ENCODE measurements around the gene SCAMP2. TPM values are rescaled to one million over a fixed set of nuclear protein-coding genes. Genes with fewer than 3 reads are reported as not detected.

The SCAMP2 gene
- total RNA-seq, 4 donors from 2014 or later, result 154 to 234 (median 193) TPM

DNA sequence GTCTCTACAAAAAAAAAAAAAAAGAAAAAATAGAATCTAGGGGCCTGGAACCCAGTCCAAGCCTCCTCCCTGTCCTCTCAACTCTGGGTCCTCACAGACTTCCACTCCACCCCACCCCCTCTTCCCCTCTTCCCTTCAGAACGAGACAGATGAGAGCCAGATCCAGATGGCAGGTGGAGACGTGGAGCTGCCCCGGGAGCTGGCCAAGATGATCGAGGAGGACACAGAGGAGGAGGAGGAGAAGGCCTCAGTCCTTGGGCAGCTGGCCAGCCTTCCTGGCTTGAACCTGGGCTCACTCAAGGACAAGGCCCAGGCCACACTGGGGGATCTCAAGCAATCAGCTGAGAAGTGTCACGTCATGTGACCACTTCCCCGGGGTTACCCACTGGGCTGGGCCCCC is 43.2 kb downstream of the SCAMP2 start:
- 68 to 94% methylated on average over 4 to 6 of the region's 6 CpGs for WGBS, 2 donors (ENCODE audit: low coverage in 1 of 2)
- Histone ChIP-seq H3K27ac (no peak overlapping the region), H3K27me3 (peaks cover 33% of the 10 kb centered on the region), H3K4me3 (no peak overlapping the region), H3K36me3 (no peaks in the 10 kb centered on the region), H3K4me1 (peaks cover 4 to 24% (median 17%) of the 10 kb centered on the region in 4 donors), H3K9me3 (no peaks in the 10 kb centered on the region)
- in situ Hi-C loops (cut with MboI; ENCODE audit: low pct_ligation_motif_present in 1 of 4, low pct_unique_long_range_greater_than_20kb in 1 of 4, low sequenced_read_pairs in 3 of 4), result loop anchor here in 1 of 4 donors (10.0 kb wide), 1 partner anchor 75 kb away; the partner anchor contains the start of gene FAM219B
- no peak for DNase-seq
- intact Hi-C loops (cut with DNase I; ENCODE audit: low total_unique reads), result no loop called here
- TF ChIP-seq, protein P1, sequence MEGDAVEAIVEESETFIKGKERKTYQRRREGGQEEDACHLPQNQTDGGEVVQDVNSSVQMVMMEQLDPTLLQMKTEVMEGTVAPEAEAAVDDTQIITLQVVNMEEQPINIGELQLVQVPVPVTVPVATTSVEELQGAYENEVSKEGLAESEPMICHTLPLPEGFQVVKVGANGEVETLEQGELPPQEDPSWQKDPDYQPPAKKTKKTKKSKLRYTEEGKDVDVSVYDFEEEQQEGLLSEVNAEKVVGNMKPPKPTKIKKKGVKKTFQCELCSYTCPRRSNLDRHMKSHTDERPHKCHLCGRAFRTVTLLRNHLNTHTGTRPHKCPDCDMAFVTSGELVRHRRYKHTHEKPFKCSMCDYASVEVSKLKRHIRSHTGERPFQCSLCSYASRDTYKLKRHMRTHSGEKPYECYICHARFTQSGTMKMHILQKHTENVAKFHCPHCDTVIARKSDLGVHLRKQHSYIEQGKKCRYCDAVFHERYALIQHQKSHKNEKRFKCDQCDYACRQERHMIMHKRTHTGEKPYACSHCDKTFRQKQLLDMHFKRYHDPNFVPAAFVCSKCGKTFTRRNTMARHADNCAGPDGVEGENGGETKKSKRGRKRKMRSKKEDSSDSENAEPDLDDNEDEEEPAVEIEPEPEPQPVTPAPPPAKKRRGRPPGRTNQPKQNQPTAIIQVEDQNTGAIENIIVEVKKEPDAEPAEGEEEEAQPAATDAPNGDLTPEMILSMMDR (IDR thresholded peaks at IDR 0.05), result no peak
- TF ChIP-seq POLR2AphosphoS5 (IDR thresholded peaks at IDR 0.05), result no peak
- no peak for TF ChIP-seq POLR2A (IDR thresholded peaks at IDR 0.05)
- no peak for TF ChIP-seq EP300 (IDR thresholded peaks at IDR 0.05; ENCODE audit: low read depth)

DNA sequence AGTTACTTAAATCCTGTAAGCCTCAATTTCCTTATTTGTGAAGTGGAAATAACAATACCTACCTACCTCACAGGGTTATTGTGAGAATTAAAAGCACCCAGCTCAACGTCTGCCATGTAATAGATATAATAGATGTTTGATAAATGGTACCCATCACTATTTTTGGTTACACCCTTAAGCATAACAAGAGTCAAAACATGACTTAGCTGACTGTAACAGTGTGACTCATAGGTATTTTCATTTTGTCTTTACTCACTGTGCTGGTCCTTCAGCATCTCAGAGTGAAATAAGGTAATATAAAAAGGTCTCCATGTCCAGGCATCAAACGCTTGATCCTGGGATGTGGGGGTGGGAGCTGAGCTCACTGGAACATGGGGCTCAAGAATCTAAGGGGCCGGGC is 43.7 kb downstream of the SCAMP2 start:
- Histone ChIP-seq H3K27me3 (peaks cover 33% of the 10 kb centered on the region), H3K4me3 (no peak overlapping the region), H3K36me3 (no peaks in the 10 kb centered on the region), H3K9me3 (no peaks in the 10 kb centered on the region), H3K27ac (no peak overlapping the region), H3K4me1 (peaks cover 4 to 24% (median 17%) of the 10 kb centered on the region in 4 donors)
- no peak for DNase-seq
- intact Hi-C loops (cut with DNase I; ENCODE audit: low total_unique reads) (no loop called here), in situ Hi-C loops (cut with MboI; ENCODE audit: low pct_ligation_motif_present in 1 of 4, low pct_unique_long_range_greater_than_20kb in 1 of 4, low sequenced_read_pairs in 3 of 4) (no loop called here)
- 52 to 100% methylated on average over 1 to 3 of the region's 3 CpGs for WGBS, 2 donors (ENCODE audit: low coverage in 1 of 2)
- TF ChIP-seq EP300 (IDR thresholded peaks at IDR 0.05; ENCODE audit: low read depth) (no peak), POLR2AphosphoS5 (IDR thresholded peaks at IDR 0.05) (no peak), POLR2A (IDR thresholded peaks at IDR 0.05) (no peak)
- TF ChIP-seq, protein P1 (IDR thresholded peaks at IDR 0.05), result no peak

DNA sequence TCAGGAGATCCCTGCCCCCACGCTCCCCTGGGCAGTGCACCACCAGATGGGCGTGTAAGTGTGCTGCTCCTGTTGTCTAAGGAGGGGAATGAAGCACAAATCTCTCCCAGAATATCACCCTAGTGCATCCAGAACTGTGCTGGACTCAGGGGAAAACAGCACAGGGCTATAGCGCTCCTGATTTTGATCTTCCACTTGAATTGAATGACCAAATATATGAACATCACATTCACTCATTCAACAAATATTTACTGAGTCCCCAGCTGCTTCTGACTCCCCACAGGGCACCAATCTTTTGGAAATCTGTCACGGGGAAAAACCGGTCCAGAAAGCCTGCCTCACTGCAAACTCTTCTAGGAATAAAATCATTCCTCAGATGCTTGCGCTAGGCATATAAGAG is 44.3 kb downstream of the SCAMP2 start:
- Histone ChIP-seq H3K36me3 (no peaks in the 10 kb centered on the region), H3K27ac (no peak overlapping the region), H3K9me3 (no peaks in the 10 kb centered on the region), H3K4me3 (no peak overlapping the region), H3K4me1 (peaks cover 4 to 24% (median 17%) of the 10 kb centered on the region in 4 donors), H3K27me3 (peaks cover 33% of the 10 kb centered on the region)
- TF ChIP-seq POLR2A (IDR thresholded peaks at IDR 0.05) (no peak), EP300 (IDR thresholded peaks at IDR 0.05; ENCODE audit: low read depth) (no peak), POLR2AphosphoS5 (IDR thresholded peaks at IDR 0.05) (no peak)
- TF ChIP-seq, protein P1 (IDR thresholded peaks at IDR 0.05), result no peak
- WGBS, 2 donors (ENCODE audit: low coverage in 1 of 2), result 77% methylated on average over 6 of the region's 6 CpGs; no CpG with 5 or more reads in 1 of the 2 donors
- in situ Hi-C loops (cut with MboI; ENCODE audit: low pct_ligation_motif_present in 1 of 4, low pct_unique_long_range_greater_than_20kb in 1 of 4, low sequenced_read_pairs in 3 of 4), result no loop called here
- DNase-seq, result no peak
- intact Hi-C loops (cut with DNase I; ENCODE audit: low total_unique reads), result no loop called here

DNA sequence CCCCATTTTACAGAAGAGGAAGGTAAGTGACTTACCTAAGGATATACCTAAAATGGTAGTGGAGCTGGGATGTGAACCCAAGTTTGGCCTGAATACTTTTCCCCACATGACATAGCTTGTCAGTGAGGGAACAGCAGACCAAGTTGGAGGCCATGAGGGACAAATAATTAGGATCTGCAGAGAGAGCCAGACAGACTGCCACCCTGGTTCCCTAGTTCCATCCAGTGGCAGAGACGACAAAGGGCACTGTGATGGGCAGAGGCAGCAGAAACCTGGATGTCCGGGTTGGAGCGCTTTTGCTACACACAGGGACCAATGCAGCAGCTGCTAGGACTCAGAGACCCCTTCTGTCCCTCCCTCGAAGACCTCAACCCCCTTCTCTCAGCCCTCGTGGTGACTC is 45.6 kb downstream of the SCAMP2 start:
- Histone ChIP-seq H3K27me3 (peaks cover 33% of the 10 kb centered on the region), H3K9me3 (no peaks in the 10 kb centered on the region), H3K4me1 (peaks cover 4 to 23% (median 16%) of the 10 kb centered on the region in 4 donors), H3K27ac (no peak overlapping the region), H3K4me3 (no peak overlapping the region), H3K36me3 (no peaks in the 10 kb centered on the region)
- intact Hi-C loops (cut with DNase I; ENCODE audit: low total_unique reads) (no loop called here), in situ Hi-C loops (cut with MboI; ENCODE audit: low pct_ligation_motif_present in 1 of 4, low pct_unique_long_range_greater_than_20kb in 1 of 4, low sequenced_read_pairs in 3 of 4) (no loop called here)
- TF ChIP-seq, protein P1 (IDR thresholded peaks at IDR 0.05), result no peak
- TF ChIP-seq POLR2A (IDR thresholded peaks at IDR 0.05) (no peak), EP300 (IDR thresholded peaks at IDR 0.05; ENCODE audit: low read depth) (no peak), POLR2AphosphoS5 (IDR thresholded peaks at IDR 0.05) (no peak)
- DNase-seq, result no peak
- 63% methylated on average over 5 of the region's 5 CpGs; no CpG with 5 or more reads in 1 of the 2 donors for WGBS, 2 donors (ENCODE audit: low coverage in 1 of 2)
